ENCODE measurements around the gene VASP. TPM values are rescaled to one million over a fixed set of nuclear protein-coding genes. Genes with fewer than 3 reads are reported as not detected.

The VASP gene
- total and polyA plus RNA-seq, 2 donors (not counting 3 experiments of a cell fraction or from before 2014, with no cell fraction given): 94.3 to 154 TPM

DNA sequence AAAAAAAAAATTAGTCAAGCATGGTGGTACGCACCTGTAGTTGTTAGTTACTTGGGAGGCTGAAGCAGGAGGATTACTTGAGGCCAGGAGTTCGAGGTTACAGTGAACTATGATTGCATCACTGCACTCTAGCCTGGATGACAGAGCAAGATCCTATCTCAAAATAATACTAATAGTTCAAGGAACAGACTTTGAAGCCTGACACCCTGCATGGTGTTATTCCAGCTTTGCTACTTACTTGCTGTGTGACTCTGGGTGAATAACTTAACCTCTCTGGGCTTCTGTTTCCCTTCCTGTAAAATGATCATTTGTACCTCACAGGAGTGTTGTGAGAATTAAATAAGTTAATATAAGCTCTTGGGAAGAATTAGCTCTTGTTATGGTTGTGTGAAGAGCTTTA, 43.0 kb upstream of the VASP start:
- no peaks in the 10 kb centered on the region for H3K9me3 ChIP-seq (replicated peaks; ENCODE audit: control insufficient read depth, insufficient read depth, low read length)
- no peak overlapping the region for H3K4me3 ChIP-seq (replicated peaks in 1 of 3; ENCODE audit: insufficient read depth in 1 of 3, low read depth in 1 of 3, low read length in 3 of 3)
- H3K79me2 ChIP-seq (ENCODE audit: control insufficient read depth, insufficient read depth, low read length): no peaks in the 10 kb centered on the region
- FAIRE-seq (no peak), DNase-seq (ENCODE audit: low read depth, low spot score) (no peak)
- H3K27ac ChIP-seq (ENCODE audit: insufficient read depth, low read depth, low read length): no peak overlapping the region
- dilution Hi-C loops (cut with MboI; ENCODE audit: extremely low pct_ligation_motif_present, low sequenced_read_pairs): no loop called here
- CTCF ChIA-PET: interaction anchor here (9.5 kb wide), 1 partner anchor 24 kb away, joined by 174 read pairs; no protein-coding TSS in a partner anchor
- no peak overlapping the region for H2AFZ ChIP-seq (ENCODE audit: low read depth, low read length)
- no peak overlapping the region for H3K9ac ChIP-seq (replicated peaks; ENCODE audit: extremely low read depth, insufficient read depth, low read length)
- H4K20me1 ChIP-seq (replicated peaks; ENCODE audit: control insufficient read depth, extremely low read depth, insufficient read depth, low read length): no peaks in the 10 kb centered on the region
- no peaks in the 10 kb centered on the region for H3K27me3 ChIP-seq (ENCODE audit: control insufficient read depth in 2 of 2, insufficient read depth in 2 of 2, low read length in 2 of 2)
- no peak overlapping the region for H3K4me2 ChIP-seq (ENCODE audit: insufficient read depth, low read length)
- peaks cover 14% of the 10 kb centered on the region for H3K4me1 ChIP-seq (ENCODE audit: control insufficient read depth, extremely low read depth, insufficient read depth, low read length)
- BruUV-seq (replicated peaks): no TSS peak
- TF ChIP-seq, protein P1, sequence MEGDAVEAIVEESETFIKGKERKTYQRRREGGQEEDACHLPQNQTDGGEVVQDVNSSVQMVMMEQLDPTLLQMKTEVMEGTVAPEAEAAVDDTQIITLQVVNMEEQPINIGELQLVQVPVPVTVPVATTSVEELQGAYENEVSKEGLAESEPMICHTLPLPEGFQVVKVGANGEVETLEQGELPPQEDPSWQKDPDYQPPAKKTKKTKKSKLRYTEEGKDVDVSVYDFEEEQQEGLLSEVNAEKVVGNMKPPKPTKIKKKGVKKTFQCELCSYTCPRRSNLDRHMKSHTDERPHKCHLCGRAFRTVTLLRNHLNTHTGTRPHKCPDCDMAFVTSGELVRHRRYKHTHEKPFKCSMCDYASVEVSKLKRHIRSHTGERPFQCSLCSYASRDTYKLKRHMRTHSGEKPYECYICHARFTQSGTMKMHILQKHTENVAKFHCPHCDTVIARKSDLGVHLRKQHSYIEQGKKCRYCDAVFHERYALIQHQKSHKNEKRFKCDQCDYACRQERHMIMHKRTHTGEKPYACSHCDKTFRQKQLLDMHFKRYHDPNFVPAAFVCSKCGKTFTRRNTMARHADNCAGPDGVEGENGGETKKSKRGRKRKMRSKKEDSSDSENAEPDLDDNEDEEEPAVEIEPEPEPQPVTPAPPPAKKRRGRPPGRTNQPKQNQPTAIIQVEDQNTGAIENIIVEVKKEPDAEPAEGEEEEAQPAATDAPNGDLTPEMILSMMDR (IDR thresholded peaks at IDR 0.05; ENCODE audit: extremely low read depth in 1 of 2, insufficient read depth in 1 of 2, low read depth in 1 of 2, low read length in 2 of 2): no peak
- TF ChIP-seq MYC (IDR thresholded peaks at IDR 0.05; ENCODE audit: low read depth, low read length) (no peak), EZH2 (IDR thresholded peaks at IDR 0.05; ENCODE audit: borderline replicate concordance, low read depth, low read length, severe bottlenecking) (no peak), GATA2 (IDR thresholded peaks at IDR 0.05; ENCODE audit: insufficient read depth, insufficient read length, low read depth, low read length) (no peak)
- no peaks in the 10 kb centered on the region for H3K36me3 ChIP-seq (ENCODE audit: control insufficient read depth in 2 of 2, extremely low read depth in 1 of 2, insufficient read depth in 2 of 2, low read length in 2 of 2)
- intact Hi-C loops (cut with micrococcal nuclease): no loop called here
- no peaks in the 10 kb centered on the region for H3K9me1 ChIP-seq (replicated peaks; ENCODE audit: control insufficient read depth, extremely low read depth, insufficient read depth, low read length)
- POLR2A ChIA-PET: no interaction called here

- POLR2A ChIA-PET: no interaction called here
- H3K36me3 ChIP-seq (ENCODE audit: control insufficient read depth in 2 of 2, extremely low read depth in 1 of 2, insufficient read depth in 2 of 2, low read length in 2 of 2): no peaks in the 10 kb centered on the region
- no peak for TF ChIP-seq EZH2 (IDR thresholded peaks at IDR 0.05; ENCODE audit: borderline replicate concordance, low read depth, low read length, severe bottlenecking)
- TF ChIP-seq JUN (IDR thresholded peaks at IDR 0.05; ENCODE audit: borderline replicate concordance, insufficient read depth, insufficient read length, low read depth): no peak
- dilution Hi-C loops (cut with MboI; ENCODE audit: extremely low pct_ligation_motif_present, low sequenced_read_pairs) (no loop called here), intact Hi-C loops (cut with micrococcal nuclease) (no loop called here)
- no peak overlapping the region for H3K4me3 ChIP-seq (replicated peaks in 1 of 3; ENCODE audit: insufficient read depth in 1 of 3, low read depth in 1 of 3, low read length in 3 of 3)
- no peak for DNase-seq (ENCODE audit: low read depth, low spot score)
- BruUV-seq (replicated peaks): no TSS peak
- no peaks in the 10 kb centered on the region for H3K9me1 ChIP-seq (replicated peaks; ENCODE audit: control insufficient read depth, extremely low read depth, insufficient read depth, low read length)
- no peaks in the 10 kb centered on the region for H3K79me2 ChIP-seq (ENCODE audit: control insufficient read depth, insufficient read depth, low read length)
- no peak overlapping the region for H3K27ac ChIP-seq (ENCODE audit: insufficient read depth, low read depth, low read length)
- no peak overlapping the region for H3K9ac ChIP-seq (replicated peaks; ENCODE audit: extremely low read depth, insufficient read depth, low read length)
- CTCF ChIA-PET: interaction anchor here (1.0 to 9.5 kb wide), 2 partner anchors 11 to 25 kb away, joined by 3 to 174 read pairs; no protein-coding TSS in a partner anchor
- peaks cover 16% of the 10 kb centered on the region for H3K4me1 ChIP-seq (ENCODE audit: control insufficient read depth, extremely low read depth, insufficient read depth, low read length)
- H4K20me1 ChIP-seq (replicated peaks; ENCODE audit: control insufficient read depth, extremely low read depth, insufficient read depth, low read length): no peaks in the 10 kb centered on the region
- no peaks in the 10 kb centered on the region for H3K27me3 ChIP-seq (ENCODE audit: control insufficient read depth in 2 of 2, insufficient read depth in 2 of 2, low read length in 2 of 2)
- no peaks in the 10 kb centered on the region for H3K9me3 ChIP-seq (replicated peaks; ENCODE audit: control insufficient read depth, insufficient read depth, low read length)
- H3K4me2 ChIP-seq (ENCODE audit: insufficient read depth, low read length): no peak overlapping the region
- no peak overlapping the region for H2AFZ ChIP-seq (ENCODE audit: low read depth, low read length)
- FAIRE-seq: no peak
These were observed 42.3 kb upstream of the VASP start for GRCh38 chr19:45464852-45465441.
